ENCODE measurements around the gene ZNF688.
"Not testable (repeated sequence)": the region's sequence is repeated elsewhere in the genome, so short reads cannot be mapped to it uniquely, and the experiment has no call there.

Gene ZNF688

GRCh38 chr16:30571445-30572322, at the start of gene ZNF688:
TSS of gene ZNF688 (minus strand) at chr16:30571714. CDS start at chr16:30571629, 85 bp downstream.
- DNase-seq = peak; percentile 93

GRCh38 chr16:30620169-30620568, 48.7 kb upstream of the ZNF688 start:
- no peak for DNase-seq

GRCh38 chr16:30619638-30620037, 48.1 kb upstream of the ZNF688 start:
- DNase-seq = no peak

GRCh38 chr16:30619202-30619601, 47.7 kb upstream of the ZNF688 start:
- DNase-seq = no peak

- peak; percentile 96 for DNase-seq
Measured at GRCh38 chr16:30615358-30616091, 44.0 kb upstream of the ZNF688 start.

GRCh38 chr16:30609926-30610839, 38.7 kb upstream of the ZNF688 start, which contains the start of gene ZNF689:
TSS of gene ZNF689 (minus strand) at chr16:30610389. CDS start at chr16:30610041, 348 bp downstream.
- peak; percentile 95 for DNase-seq

- DNase-seq = peak; percentile 80
Measured at GRCh38 chr16:30609002-30609925, 37.8 kb upstream of the ZNF688 start.

- DNase-seq = no peak
Measured at GRCh38 chr16:30606004-30606403, 34.5 kb upstream of the ZNF688 start.

- DNase-seq = no peak
Measured at GRCh38 chr16:30605158-30605557, 33.6 kb upstream of the ZNF688 start.

- DNase-seq = no peak
Measured at GRCh38 chr16:30604316-30604947, 32.9 kb upstream of the ZNF688 start.

GRCh38 chr16:30603945-30604315, 32.4 kb upstream of the ZNF688 start:
- DNase-seq = no peak

- DNase-seq = no peak
Measured at GRCh38 chr16:30602616-30603277, 31.2 kb upstream of the ZNF688 start.

GRCh38 chr16:30601966-30602365, 30.5 kb upstream of the ZNF688 start:
- DNase-seq = no peak

GRCh38 chr16:30600929-30601328, 29.4 kb upstream of the ZNF688 start:
- no peak for DNase-seq

GRCh38 chr16:30600215-30600614, 28.7 kb upstream of the ZNF688 start:
- DNase-seq = no peak

GRCh38 chr16:30592871-30593270, 21.4 kb upstream of the ZNF688 start:
- no peak for DNase-seq

- DNase-seq = not testable (repeated sequence)
Measured at GRCh38 chr16:30590869-30591268, 19.4 kb upstream of the ZNF688 start.

GRCh38 chr16:30589582-30589981, 18.1 kb upstream of the ZNF688 start:
- not testable (repeated sequence) for DNase-seq

GRCh38 chr16:30588651-30589050, 17.1 kb upstream of the ZNF688 start:
- DNase-seq = no peak

GRCh38 chr16:30585400-30586191, 14.1 kb upstream of the ZNF688 start, which contains the start of gene ZNF785:
TSS of gene ZNF785 (minus strand) at chr16:30585697. CDS start at chr16:30585611, 86 bp downstream.
- peak; percentile 91 for DNase-seq

All from activated CD8-positive, alpha-beta memory T cell treated with anti-CD3 and anti-CD28 coated beads, Interleukin-2, amount 50 U/mL, for 48 hours (primary cell).